Suppressor macrophage treated with lipopolysaccharide for 4 hours (primary cell): Measurements from ENCODE around the gene TRIM3.

Source experiments
- DNase-seq: peaks from one replicate; pipeline ENCODE4 v3.0.0-alpha.2; 2020

TRIM3 gene

DNA sequence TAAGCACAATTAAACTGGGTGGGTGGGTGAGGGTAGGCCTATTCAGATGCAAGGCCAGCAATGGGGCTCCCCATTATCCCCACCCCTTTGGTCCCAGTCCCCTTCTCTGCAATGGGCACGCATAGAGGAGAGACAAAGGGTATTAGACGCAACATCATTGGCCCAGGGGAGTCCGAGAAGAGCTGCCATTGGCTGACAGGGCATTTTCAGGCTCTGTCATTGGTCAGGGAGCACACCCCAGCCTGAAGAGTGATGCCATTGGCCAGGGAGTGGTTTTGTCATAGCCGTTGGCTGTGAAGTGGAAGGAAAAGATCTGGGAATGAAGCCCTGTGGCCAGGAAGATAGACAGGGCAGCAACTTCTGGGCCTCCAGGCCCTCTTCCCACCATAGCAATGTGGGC, 2.8 kb upstream of the TRIM3 start:
- DNase-seq = no peak

DNA sequence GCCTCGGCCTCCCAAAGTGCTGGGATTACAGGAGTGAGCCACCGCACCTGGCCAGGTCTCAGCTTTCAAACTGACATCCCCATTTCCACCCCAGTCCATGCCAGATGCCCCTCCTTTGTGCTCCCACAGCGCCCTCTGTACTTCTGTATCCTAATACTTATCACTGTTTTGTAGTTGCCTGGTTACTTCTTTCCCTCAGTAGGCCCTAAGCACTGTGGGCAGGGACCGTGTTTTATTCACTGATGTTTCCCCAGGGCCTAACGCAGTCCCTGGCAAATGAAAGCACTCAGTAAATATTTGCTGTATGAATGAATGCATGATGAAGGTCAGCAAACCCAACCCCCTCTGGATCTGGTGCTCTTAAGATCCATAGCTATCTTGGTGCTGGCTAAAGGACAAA, 2.2 kb upstream of the TRIM3 start:
- no peak for DNase-seq

DNA sequence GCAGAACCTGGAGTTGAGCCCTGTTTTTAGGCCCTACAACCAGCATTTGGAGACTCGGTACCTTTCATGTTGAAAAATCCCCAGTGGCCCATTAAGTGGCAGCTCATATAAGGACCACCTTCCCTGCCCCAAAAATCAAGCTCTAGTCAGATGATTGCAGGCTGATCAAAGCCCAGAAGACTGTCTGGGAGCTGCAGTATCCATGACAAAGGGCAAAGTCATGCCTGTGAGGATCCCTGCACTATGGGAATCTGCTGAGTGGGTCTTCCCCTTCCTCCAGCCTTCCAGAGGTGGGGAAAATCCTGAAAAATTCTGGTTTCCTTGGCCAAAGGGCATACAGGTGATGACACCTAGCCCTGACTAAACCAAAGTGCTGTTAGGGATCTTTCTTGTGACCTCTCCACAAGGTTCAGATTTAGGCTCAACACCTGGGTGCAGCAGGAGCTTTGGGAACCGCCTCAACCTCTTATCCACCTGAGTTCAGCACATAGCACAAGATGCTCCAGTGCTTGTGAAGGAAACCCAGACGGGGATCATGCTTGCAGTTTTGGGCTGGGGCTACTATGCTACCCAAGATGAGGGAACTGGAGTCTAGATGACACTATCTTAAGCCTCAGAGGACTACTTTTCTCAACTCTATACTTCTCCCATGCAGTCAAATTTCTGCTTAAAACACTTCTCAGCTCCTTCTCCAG, 1.2 kb upstream of the TRIM3 start:
- no peak for DNase-seq

DNA sequence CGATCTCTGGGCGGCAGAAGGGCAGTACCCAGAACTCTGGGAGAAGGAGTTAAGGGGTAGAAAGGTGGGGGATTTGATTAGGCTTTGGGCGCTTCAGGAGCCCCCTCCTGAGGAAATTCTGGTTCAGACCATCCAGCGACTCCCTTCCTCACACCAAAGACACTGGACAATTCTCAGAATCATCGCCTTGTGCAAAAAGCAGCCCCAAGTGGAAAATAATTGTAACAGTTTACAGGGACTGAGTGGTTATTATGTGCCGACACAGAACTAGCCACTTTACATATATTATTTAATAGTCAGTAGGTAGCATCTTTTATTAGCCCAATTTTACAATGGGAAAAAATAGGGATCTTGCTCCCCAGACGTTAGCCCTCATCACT, 662 bp upstream of the TRIM3 start:
- no peak for DNase-seq

DNA sequence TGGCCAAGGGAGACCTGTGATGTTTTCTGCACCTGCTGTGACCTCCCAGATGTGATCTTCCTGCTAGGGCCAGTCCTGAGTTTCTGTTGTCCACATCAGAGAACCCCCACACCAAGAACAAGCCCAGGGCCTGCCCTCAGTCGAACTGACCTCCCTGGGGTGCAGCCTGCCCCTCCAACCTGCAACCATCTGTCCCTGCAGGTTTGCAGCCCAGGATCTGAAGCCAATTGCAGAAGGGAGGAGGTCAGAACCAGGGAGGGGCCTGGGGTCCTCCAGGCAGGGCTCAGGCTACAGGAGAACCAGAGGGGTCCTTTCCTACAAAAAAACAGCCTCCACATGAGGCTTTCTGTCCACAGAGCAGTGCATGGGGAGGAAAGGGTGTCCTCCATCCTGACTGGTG, 807 bp downstream of the TRIM3 start:
- no peak for DNase-seq

DNA sequence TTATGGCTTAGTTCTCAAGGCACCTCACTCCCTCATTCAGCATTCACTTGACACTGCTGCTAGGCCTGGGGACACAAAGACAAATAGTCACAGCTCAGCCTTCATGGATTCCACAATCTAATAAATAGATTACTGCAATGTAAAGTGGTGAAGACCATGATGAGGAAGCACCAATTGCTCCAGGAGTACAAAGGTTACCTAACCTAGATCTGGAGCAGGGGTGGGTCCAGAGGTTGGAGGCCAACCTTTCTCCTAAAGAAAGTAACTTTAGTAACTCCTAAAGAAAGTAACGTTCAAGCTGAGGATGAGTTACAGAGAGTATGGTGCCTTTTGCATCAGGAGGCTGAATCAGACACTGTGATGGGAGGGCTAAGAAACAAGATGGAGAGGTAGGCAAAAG, 4.1 kb downstream of the TRIM3 start:
- DNase-seq = no peak

DNA sequence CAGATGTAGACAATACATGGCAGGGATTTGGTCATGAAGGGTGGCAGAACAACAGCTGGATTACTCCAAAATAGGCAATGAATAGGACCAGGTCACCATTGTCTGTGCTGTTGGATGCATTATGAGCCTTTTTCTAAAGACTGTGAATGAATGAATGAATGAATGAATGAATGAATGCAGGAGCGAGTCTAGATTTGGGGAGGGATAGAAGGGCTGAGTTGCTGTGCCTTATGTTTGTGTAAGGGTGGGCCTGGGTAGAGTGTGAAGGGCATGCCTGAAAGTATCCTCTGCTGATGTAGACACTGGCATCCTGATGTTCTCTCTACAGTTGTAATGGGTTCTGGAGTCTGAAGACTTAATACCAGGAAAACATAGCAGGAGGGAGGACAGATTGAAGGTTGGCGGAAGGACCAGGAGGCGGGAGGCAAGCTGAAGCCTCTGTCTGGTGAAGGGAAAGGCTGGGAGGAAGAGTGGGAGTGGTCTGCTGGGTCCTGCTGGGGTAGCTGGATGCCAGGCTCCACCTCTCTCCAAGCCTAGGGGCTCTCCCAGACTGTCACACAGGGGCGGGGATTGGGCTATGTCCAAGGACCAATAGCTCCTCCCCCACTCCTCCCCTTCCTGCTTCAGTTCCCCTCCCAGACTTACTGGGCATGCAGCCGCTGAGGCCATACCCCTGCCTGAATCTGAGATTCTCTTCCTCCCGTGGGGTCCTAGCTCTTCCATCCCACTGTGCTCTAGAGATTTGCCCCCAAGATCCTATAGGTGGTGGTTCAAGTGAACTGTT, 4.8 kb downstream of the TRIM3 start:
- peak; percentile 89 for DNase-seq

DNA sequence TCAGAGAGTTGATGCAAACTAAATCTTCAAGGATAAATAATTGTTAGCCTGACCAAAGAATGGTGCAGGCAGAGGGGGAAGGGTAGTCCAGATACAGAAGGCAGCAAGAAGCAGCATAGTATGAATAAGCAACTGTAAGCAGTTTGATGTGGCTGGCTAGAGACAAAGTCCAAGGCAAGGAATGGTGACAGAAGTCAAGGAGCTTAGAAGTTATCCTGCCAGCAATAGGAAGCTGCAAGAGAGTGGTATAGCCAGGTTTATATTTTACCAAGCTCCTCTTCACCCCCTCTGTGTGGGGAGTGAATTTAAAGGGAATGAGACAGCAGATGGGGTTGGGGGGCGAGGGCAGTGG, 14.7 kb downstream of the TRIM3 start:
- no peak for DNase-seq

DNA sequence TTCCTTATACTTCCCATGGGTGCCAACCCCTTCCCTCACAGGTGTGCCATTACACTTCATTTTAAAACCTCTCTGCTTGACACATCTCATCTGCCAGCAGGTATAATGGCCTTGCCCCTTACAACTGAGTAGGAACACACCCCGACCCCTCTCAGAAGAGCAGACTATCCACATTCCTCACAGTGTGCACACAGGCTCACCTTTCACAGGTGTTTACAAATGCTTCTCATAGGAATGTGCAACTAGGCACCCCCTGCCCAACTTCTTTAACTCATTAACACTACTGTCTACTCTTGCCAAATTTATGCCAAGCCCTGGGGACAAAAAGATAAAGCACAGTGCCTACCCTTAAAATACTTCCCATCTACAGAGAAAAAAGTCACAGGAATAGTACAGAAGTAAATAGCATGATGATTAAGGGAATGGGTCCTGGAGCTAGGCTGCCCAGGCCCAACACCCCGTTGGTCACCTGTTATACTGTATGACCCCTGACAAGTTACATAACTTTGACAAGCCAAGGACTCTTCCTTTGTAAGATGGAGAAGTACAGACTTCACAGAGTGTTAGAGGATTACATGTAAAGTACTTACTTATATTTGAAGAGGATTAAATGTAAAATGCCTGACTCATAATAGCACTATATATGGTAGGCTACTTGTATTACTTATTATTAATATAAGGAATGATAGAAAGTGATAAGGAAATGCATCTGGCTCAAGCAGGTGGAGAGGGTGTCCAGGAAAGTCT, 15.2 kb downstream of the TRIM3 start:
- DNase-seq = no peak

DNA sequence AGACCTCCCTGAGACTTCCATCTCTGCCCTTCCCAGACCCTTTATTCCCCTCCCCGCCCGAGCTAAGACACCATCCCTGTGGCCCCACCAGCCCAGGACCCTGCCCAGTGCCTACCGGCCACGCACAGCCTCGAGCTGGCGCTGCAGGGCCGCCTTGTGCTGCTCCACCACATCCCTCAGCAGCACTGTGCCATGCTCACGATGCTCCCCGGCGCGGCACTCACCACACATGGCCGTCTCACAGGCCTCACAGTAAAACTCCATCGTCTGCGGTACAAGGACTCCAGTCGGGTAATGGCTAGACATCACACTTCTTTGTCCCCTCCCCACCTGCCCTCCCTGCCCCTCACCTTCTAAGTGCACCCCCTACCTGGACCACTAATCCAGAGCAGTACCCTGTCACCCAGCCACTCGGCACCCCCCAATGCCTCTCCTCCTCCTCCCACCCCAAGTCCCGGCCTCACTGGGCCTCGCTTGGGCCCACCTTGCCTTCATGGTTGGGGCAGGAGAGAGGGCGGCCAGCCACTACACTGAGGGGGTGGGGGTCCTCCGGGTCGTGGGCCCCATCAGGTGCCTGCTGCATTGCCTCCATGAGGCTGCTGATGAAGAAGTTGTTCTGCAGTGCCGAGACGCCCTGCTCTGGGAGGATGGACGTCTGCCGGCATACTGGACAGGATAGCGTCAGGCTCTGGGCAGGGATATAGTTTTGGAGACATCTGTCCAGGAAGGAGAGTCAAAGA, 16.0 kb downstream of the TRIM3 start:
- no peak for DNase-seq

DNA sequence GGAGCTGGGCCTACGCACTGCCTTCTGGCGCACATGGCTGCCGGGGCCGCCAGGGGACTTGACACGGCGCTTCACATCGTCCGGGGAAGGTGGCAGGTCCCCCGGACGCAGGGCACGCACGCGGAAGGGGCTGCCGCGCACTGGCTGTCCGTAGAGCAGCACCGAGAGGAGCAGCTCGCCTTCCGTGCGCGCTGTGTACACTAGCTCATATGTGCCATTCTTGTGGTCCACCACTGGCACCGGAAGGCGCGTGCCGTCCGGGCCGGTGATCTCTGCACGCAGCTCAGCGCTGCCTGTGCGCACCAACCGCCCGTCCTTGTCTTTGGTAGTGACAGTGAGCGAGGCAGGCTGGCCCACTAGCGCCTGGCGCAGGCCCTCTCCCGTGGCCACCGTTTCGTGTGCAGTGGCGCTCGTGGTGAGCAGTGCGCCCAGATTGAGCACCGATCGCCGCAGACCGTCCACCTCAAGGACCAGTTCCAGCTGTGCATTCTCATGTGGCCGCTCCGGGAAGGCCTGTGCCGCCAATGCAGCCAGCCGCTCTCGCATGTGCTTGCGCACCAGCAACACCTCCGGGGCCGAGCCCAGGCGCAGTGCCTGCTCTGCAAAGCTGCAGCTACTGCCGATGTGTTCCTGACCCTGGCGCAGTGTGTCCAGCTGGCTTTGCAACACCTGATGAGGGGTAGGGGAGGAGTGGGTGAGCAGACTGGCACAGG, 17.2 kb downstream of the TRIM3 start:
- no peak for DNase-seq

DNA sequence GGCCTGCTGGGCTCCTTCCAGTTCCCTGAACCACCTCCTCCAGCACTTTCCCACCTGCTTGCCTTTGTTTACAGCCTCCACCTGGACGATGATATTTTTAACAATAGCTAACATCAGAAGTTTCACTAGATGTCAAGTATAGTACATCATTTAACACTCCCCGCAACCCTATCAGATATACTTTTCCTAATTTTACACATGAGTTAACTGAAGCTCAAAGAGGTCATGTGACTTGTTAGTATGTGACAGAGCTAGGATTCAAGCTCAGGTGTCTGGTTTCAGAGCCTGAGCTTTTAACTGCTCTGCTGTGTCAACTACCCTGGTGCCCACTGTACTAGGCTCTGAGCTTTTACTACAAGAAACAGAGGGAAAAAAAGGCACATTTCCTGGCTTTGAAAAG, 18.7 kb downstream of the TRIM3 start:
- no peak for DNase-seq

DNA sequence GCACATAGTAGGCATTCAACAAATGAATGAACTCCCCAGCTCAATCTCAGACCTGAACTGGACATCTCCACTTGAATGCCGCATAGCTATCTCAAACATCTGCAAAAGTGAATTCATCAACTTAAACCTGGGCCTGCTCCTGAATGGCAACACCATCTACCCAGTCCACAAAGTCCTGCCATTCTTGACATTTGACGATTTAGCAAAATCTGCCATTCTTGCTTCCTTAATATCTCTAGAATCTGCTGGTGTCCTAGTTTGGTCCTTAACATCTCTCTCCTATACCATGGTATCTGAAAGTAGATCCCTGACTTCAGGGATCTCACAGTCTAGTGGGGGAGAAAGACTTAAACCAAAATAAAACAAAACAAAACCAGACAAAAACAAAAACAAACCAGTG, 20.6 kb downstream of the TRIM3 start:
- no peak for DNase-seq

DNA sequence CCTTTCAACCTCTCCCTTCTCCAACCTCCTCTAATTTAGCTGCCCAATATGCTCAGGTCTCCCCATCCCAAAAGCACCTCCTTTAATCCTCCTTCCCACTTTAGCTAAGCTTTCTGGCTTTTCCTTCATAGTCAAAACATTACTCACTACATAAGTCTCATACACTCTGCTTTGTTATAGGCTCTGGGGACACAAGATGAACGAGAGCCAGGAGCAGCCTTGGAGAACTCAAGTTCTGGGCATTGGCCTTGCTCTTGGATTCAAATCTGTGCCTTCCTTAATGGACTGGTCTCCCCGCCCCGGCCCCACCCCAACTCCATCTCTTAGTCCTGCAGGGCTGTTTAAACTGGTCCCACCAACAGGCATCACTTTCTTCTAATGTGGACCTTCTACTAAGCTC, 21.5 kb downstream of the TRIM3 start:
- no peak for DNase-seq

DNA sequence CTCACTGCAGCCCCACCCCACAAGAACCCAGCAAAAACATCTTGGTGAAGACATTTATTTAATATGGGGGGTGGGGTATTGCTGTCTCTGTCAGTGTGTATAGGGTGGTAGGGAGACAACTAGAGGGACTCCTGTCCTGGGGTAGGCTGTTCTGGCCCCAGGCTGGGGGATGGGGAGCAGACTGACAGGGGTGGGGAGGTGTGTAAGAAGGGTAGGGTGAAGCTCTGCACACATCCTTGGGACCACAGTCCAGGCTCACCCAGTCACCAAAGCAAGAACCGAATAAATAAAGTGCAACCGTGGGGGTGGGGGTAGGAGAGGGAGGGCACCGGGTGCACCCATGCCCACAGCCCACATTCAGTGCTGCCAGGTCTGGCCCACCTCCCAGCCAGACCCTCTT, 25.2 kb downstream of the TRIM3 start:
- no peak for DNase-seq

DNA sequence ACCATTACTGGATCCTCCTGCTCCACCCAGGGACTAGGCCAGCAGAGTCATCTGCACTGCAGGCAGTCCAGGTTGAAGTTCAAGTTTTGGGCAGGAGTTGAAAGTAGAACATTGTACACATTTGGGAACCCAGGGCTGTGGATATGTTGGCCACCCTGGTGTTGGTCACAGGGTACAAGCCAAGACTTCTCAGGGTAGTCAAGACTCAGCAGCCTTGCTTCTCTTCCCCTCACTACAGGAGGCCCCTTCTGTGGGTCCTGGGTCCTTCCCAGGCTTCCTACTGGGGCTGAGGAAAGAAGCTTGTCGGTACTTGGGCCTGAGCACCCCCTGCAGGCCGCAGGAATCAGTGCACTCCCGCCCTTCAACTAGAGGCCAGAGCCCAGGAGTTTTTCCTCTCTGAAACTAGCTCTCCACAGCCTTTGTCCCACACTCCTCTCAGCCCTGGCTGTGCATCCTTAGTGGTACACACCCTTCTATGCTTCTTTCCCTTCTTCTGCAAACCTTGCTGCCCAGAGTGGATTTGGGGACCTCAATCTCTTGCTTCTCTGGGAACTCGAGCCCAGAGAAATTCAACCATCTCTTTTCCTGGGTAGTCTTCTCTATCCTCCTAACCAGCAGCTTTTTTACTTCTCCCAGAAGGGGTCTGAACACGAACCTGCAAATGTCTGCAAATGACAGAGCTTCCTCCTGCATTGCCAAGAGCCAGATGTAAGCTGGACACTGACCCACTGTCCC, 30.3 kb downstream of the TRIM3 start:
- DNase-seq = peak; percentile 71

DNA sequence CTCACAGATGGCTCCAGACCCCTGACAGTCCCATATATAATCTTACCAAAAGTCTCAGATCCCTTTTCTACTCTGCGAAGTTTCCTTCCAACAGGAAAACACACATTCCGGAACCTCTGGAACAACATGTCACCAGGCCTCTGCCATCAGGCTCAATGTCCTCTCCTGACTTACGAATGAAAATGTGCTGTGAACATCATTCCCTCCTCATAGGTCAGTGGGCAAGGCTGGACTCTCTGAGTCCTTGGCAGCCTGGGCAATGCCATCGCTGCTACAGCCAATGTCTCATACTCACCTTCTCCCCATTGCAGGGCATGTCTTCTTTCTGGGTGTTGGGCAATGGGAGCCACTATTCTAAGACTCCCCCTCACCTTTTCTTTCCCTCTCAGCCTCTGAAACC, 31.3 kb downstream of the TRIM3 start:
- DNase-seq = no peak

DNA sequence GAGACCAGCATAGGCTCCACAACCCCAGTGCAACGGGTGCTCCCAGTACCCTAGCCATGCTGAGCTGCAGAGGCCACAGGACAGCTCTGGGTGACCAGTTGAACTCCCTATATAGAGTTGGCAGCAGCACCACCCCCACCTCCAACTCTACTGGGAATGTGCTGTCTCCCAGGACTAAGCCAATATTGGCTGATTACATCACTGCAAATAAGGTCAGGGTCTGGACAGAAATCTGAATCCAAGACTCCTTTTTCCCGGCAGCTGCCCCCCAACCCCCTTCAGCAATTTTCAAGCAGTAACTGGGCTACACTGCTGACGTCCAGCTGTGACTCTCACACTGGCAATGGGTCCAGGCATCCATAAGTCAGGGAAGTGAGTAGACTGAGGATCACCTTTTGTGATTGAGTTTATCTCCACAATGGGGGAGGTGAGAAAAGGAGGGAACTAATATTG, 32.8 kb downstream of the TRIM3 start, which contains the start of gene HPX:
HPX (minus strand) TSS at position 82 of the 453 bp plus-strand sequence; CDS start at position 58, 24 bp downstream.
- DNase-seq = no peak

DNA sequence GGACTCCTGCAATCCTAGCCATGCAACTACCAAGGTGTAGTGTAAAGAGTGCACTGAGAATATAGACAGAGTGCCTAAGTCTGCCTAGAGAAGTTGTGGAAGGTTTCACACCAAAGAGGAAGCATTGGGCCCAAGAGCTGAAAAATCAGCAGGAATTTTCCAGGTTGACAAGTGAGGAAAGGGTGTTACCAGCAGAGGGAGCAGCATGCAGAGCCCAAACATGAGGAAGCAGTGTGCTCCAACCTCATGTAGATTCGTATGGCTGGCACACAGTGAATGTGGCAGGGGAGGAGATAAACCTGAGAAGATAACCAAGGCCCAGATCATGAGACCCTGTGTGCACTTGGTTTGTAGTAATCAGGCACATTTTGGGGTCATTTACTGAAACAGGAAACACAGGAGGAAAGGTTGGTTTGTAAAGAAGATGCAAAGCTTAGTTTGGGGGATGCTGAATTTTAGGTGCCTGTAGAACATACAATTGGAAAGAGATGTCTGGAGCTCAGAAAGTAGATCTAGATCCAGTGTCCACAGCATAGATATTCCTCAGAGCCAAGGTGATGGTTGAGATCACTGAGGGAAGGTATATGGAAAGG, 34.7 kb downstream of the TRIM3 start:
- DNase-seq = peak; percentile 75

DNA sequence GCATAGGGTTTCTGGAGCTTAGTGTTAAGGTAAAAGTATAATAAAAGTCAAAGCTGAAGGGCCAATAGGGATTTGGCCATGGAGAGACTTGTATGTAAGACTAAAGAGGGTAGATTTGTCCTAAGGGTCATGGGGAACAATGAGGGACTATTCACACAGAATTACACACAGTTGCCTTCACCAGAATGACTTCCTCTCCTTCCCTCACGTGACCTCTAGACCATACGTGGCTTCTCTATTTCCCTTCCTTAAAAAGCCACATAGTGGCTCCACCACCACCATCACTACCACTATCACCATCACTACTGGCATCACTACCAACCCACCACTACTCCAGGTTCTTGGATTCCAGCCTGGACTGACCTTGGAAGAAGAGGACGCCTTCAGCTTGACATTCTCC, 35.7 kb downstream of the TRIM3 start:
- DNase-seq = peak; percentile 68

DNA sequence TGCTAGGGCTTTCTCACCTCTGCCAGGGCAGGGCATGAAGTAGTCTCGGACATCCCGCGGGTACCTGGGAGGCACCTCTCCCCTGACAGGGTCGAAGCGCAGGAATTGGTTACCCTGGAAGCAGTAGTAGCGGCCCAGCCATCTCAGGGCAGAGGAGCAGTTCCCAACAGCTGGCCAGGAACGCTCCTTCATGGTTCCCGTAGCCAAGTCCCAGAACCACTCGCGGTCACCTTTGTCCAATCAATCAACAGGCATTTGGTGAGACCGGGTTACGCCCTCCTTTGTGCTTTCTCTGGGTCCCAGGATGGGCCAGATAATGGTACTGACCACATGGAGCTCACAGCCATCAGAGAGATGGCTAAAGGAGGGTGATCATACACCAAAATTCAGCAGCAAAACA, 36.3 kb downstream of the TRIM3 start:
- DNase-seq = no peak
